C1 segment of cervical spinal cord (tissue), 14 donors: Measurements from ENCODE around the gene TMSB4X.
"Not testable (repeated sequence)": the region's sequence is repeated elsewhere in the genome, so short reads cannot be mapped to it uniquely, and the experiment has no call there.

Experiments used
- DNase-seq, 14 donors: peaks; one replicate each; lab custom pipeline; 2025; lab: John Stamatoyannopoulos, UW

Gene TMSB4X

DNA sequence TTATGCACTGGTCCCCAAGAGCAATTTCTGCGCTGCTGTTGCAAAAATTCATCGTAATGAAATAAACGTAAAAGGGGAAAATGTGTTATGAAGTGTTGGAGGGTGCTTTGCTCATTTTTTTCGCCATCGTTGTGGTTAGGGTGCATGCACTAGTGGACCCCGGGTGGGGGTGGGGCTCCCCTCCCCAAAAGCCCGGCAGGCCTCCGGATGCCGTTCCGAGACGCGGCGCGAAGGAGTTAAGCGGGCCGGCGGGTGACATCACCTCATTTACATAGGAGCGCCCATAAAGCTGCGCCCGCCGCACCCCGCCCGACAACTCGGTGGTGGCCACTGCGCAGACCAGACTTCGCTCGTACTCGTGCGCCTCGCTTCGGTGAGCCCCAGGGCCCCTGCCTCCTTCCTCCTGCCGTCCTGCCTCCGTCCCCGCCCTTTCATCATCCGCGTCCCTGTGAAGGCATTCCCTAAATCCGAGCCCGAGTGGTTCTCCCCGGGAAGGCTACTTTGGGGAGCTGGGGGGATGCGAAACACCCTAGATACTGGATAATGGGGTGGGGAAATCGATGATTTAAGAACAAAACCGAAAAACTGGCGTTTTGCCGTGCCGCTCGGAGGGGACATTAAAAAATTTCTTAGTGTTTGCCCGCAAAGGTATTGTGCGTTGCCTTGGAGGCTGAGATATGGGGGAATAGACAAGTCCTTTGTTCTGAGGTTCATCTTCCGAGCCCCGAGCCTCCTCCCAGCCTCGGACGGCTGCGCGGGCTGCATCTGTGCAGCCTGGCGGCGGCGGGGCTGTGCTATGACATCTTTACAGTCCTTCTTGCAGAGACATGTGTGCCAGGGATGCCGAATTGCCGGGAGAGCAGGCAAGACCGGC lies at the start of gene TMSB4X:
TSS of gene TMSB4X (plus strand) at position 315 of the 874 bp plus-strand sequence.
- DNase-seq = peak; percentile 14 to 81 (median 70)

DNA sequence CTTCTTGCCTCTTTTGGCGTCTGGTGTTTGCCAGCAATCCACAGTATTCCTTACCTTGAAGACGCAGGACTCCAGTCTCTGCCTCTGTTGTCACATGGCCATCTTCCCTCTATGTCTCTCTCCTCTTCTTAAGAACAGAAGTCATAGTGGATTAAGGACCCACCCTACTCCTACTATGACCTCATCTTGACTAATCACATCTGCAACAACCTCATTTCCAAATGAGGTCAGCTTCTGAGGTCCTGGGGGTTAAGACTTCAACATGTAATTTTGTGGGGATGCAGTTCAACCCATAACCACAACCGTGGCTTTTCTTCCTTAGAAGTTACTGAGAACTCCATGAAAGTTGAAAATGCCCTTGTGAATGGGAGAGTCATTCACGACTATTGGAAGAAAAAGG lies 45.2 kb upstream of the TMSB4X start:
- no peak for DNase-seq

DNA sequence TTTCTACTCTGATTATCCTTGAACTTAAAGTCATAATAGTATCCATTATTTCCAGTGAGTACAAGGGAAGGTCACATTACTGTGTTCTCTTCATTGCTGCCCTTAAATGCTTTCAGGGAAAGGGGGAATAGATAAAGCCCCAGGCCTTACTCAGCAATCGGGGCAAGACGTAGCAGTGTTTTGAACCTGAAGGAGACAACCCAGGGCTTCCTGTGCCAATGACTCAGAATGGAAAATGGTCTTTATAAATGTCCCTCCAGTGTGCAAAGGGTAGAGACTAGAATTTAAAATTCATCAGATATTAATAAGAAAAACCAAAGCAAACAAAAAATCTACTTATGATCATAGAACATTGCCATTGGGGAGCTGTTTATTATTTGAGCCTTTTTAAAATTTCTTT lies 44.8 kb upstream of the TMSB4X start:
- no peak for DNase-seq

DNA sequence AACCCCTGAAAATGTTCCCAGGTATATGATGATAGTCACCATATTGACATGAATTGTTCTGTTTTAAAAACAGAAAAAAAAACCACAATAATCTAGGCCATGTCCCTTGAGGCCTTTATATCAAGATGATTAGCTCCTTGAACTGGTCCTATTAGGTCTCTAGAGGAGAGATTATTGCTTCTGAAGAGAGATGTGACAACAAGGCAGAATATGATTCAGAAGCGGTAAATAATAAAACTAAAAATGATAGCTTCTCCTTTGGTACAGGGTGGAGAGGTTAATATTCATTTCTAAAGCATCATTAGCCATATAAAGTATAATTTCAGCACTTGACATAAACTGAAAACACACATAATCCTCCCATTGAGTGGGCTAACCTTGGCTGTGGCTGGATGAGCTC lies 42.7 kb upstream of the TMSB4X start:
- no peak for DNase-seq

DNA sequence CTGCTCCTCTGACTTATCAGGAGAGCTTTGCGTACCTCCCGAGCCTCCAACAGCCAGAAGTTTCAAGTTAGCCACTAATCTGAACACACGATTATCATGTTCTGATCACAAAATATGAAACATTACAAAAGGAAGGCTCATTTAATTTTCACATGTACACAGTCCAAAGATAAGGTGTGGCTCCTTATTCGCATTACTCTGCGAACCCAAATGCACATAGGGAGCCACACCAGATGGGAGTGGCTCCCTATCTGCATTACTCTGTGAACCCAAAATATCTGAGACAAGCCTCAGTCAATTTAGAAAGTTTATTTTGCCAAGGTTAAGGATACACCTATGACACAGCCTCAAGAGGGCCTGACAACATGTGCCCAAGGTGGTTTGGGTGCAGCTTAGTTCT lies 40.1 kb upstream of the TMSB4X start:
- no peak for DNase-seq

DNA sequence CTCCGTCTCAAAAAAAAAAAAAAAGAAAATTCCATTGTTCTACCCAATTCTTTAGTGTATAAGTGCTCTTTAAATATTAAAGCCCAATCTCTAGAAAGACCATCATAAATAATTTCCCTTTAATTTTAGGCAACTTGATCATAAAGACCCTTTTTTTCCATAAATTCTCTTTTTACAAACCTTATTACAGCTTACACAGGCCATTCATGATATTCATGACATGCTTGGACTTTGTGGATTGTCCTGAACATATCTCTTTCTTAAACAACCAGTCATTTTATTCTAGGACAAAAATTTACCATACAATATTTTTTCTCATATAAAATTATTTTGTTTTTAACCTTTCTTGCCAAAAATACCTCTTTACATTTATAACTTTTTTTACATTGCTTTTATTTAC lies 38.0 kb upstream of the TMSB4X start:
- no peak for DNase-seq

DNA sequence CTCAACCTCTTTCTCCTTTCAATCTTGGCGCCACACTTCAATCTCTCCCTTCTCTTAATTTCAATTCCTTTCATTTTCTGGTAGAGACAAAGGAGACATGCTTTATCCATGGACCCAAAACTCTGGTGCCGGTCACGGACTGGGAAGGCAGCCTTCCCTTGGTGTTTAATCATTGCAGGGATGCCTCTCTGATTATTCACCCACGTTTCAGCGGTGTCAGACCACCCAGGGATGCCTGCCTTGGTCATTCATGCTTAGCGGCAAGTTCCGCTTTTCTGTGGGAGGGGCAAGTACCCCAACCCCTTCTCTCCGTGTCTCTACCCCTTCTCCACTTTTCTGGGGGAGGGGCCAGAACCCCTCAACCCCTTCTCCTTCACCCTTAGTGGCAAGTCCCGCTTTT lies 34.4 kb upstream of the TMSB4X start:
- not testable (repeated sequence) for DNase-seq

DNA sequence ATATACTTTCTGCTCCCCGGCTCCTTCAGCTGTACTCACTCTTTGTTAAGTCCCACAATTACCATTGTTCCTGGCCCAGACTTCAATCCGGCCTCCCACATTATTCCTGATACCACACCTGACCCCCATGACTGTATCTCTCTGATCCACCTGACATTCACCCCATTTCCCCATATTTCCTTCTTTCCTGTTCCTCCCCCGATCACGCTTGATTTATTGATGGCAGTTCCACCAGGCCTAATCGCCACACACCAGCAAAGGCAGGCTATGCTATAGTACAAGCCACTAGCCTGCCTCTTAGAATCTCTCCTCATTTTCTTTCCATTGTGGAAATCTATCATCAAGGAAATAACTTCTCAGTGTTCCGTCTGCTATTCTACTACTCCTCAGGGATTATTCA lies 31.3 kb upstream of the TMSB4X start:
- DNase-seq = not testable (repeated sequence)

DNA sequence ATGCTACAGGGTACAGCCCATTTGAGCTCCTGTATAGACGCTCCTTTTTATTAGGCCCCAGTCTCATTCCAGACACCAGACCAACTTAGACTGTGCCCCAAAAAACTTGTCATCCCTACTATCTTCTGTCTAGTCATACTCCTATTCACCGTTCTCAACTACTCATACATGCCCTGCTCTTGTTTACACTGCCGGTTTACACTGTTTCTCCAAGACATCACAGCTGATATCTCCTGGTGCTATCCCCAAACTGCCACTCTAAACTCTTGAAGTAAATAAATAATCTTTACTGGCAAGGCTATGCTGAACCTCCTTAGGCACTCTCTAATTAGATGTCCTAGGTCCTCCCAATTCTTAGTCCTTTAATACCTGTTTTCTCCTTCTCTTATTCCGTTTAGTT lies 30.5 kb upstream of the TMSB4X start:
- DNase-seq = not testable (repeated sequence)

DNA sequence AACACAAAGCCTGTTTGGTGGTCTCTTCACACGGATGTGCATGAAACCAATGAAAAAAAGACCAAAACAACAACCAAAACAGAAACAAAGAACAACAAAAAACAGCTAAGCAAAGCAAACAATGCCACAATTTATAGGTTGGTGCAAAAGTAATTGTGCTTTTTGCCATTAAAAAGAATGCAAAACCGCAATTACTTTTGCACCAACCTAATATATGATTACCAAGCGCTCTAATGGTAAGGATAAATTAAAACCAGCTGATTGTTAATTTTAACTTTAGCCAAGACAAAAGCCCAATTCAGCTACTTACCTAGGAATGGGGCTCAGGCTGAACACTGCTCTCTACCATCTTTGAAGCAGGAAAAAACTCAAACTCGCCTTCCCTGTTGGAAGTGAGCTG lies 29.4 kb upstream of the TMSB4X start:
- no peak for DNase-seq

DNA sequence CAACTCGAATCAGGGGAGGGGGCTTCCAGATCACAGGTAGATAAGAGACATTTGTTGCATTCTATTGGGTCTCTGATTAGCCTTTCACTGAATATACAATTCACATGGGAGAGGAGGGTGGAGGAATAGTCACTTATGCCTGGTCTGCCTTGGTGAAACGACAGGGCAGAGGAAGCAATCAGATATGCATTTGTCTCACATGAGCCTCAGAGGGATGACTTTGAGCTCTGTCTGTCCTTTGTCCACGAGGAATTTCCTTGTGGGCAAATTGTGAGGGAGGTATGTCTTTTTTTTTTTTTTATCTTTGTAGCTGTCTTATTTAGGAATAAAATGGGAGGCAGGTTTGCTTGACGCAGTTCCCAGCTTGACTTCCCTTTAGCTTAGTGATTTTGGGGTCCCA lies 28.5 kb upstream of the TMSB4X start:
- DNase-seq = no peak

DNA sequence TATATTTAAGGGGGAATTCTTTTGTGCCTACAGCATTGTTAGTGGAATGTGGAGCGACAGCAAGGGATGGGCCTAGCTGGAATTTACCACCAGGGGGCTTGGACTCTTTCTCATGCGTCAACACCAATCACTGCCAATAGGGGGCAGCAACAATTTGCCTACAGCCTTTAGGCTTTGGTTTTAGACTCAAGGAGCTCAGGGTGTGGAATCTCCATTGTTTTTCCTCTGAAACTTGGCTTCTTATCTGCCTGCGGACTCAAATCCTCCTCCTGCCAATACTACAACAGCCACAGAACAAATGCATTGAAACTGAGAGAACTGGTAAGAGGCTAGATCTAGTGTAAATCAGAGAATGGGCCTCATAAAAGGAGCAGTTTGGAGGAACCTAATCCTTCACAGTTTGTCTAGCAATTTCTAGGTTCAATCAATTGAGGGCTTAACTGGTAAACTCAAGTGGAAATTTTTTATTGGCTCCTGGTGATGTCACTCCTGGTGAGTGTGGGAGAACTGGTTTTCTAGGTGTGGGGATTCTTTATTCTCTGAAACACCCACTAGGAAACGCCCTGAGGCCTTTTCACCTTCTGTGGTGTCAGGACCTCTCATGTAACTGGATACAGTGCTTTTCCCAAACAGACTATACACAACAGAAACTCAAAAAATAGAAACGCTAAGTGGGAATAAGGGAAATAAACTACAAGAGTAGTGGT lies 27.9 kb upstream of the TMSB4X start:
- peak in 8 of 14 donors; percentile 1 to 37 (median 18) for DNase-seq

DNA sequence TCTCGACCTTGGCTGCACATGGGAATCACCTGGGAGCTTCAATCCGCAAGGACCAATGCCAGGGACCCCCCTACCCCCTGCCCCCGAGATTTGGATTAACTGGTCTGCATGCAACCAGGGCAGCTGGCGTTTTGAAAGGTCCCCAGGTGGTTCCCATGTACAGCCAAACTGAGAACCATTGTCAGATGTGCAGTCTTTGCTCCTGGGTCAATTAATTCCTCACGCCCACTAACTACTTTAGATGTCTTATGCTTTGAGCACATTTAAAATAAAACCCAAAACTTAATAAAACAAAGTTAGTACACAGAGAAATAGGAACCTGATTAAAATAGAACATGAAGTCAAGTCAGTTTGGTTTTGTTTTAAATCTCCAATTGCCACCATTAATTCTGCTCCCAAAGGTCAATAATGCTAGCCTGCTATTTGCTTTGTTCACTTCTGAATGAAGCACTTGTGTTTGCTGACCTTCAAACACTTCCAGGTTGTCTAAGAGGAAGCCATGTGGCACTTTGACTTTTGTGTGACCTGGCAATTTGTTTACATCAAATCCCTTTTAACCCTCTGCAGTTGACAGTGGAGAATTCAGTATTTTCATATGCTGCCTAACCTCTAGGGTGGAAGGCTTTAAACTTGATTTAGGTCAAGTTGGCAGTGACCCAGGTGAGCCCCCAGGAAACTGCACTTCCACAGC lies 27.2 kb upstream of the TMSB4X start:
- no peak for DNase-seq

DNA sequence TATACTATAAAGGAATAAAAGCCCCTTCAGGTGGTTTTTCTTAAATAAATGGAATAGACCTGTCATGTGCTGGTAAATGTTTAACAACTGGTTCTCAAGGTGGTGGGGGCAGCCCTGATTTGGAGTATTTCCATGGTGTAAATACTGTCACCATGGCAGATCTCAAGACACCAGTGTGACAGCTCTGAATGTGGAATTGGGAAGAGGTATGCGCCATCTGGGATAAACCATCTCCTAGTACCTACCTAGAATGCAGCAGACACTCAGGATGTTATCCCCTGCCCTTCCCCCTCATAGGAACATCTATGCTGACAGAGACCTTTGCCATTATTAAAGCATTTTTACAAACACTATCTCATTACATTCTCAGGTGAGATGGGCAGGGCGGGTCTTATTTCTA lies 26.4 kb upstream of the TMSB4X start:
- no peak for DNase-seq

DNA sequence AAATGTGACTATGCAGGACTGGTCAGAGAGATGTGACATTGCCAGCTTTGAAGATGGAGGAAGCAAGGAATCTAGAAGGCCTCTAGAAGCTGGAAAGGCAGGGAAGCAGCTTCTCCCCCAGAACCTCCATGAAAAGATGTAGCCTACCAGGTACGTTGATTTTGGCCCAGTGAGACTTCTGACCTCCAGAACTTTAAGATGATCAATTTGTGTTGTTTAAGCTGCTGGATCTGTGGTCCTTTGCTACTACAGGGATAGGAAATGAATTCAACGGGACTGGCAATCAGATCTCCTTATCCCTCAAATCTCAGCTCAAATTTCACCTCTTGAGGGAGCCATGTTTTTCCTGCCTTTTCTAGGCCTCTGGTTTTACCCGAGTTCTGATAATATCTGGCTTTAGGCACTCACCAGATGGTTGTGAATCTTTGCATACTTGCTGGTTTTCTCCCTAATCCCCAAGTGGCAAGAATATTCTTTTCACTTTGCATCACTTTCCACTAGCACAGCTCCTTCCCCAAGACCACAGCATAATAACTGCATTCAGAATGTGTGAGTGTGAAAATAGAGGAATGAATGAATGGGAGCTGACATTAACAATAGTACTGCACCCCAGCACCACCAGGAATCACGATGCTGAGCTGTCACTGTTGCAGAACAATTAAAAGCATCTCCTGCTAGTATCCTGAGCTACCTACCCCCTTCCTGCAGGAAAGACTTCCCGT lies 25.5 kb upstream of the TMSB4X start:
- DNase-seq = no peak

DNA sequence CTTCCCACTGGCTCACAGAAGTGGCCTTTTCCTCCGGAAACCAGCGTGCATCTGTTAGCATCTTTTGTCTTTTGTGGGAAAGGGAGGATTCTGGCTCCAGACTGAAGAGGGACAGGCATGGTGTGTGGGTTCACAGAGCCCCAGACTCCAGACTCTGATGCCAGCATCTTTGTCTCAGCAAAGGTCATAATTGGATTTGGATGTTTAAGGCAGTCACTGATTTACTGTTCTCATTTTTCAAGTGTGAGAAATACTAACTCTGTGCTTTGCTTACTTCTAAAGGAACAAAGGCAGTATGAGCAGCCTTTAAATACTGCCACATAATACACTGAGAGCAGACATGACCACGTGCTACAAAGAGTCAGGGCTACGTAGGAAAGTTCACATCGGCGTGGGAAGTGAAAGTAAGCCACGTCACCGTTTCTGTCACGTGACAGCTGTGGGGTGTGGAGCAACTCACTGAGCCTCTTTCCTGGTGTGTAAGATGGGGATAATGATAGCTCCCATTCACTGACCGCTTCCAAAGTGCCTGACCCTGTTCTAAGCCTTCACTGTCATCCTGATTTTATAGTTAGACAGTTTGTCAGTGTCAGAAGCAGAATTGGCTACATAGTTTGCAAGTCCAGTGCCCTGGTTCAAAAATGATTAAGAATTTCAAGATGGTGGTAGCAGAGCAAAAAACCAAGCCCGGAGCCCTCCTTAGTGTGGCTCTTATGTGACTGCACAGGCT lies 24.8 kb upstream of the TMSB4X start:
- DNase-seq = peak in 11 of 14 donors; percentile 17 to 76 (median 62)

DNA sequence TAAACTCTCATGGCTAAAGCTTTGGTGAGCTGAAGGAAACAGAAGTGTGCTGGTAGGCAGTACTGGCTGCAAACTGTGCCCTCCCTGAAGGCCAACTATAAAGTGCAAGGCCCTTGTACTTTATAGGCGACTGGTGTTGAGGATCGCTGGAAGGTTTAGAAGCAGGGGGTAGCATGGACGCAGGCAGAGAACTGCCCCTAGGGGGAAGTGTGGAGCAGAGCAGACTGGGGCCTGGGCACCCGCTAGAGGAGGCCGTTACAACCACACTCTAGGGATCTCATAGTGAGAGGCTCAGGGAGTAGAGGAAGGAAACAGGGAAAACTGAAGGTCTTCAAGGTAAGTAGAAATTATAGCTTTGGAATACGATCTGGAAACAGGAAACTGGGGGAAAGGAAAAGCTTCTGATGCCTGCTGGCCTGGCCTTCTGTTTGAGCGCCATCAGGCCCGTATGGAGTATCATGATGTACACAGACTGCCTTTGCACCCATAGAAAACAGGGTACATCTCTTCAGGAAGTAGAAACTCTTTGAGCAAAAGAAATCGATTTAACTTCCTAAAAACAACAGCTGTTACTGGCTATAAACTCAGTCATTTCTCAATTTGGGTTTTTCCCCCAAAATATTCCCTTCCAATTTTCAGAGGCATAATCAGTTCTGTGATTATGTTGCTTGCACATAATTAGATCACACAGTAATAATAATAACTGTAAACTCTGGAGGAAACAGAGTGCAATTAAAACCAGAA lies 23.9 kb upstream of the TMSB4X start:
- peak in 2 of 14 donors; percentile 7 to 17 for DNase-seq

DNA sequence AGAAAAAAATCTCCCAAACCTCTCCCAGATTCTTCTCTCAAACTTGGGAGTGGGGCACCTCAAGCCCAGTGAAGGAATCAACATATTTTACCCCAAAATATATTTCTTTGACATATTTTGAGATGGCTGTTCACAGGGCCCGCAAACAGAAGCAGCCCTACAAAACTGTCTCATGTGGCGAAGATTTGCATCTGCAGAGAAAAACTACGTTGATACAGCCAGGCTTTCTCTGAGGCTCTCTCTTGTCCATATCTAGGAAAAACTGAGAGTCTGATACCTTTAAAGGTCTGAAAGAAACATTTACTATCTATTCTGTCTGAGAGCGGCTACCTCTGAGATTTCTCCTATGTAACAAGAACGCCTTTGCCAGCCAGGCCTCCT lies 23.3 kb upstream of the TMSB4X start:
- DNase-seq = no peak

DNA sequence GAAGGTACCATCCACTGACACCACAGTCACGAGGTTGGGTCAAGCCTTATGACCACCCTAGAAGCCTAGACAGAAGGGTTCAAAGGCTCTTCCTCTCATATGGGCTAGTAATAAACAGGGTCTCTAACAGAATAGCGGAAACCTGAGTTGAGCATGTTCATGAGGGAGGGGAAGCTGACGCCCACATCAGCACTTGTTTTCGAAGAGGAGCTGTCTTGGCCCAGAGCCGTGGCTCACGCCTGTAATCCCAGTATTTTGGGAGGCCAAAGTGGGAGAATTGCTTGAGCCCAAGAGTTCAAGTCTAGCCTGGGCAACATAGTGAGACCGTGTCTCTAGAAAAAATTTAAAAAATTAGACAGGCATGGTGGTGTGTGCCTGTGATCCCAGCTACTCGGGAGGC lies 21.5 kb upstream of the TMSB4X start:
- no peak for DNase-seq

DNA sequence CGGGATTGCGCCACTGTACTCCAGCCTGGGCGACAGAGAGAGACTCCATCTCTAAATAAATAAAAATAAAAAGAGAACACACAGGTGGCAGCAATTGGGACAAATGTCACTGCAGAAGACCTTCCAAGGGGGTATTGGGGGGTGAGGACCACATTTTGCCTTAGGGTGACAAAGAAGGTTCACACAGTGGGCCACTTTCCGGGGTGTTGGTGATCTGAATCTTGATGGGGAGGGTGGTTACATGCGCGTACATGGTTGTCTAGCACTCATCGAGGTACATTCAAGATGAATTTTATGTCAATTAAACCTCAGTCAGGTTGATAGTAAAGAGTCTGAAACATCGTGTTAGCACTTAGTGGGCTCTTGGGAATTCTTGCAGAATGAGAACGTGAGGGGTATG lies 20.5 kb upstream of the TMSB4X start:
- DNase-seq = no peak
